HG03565 (cell line): ENCODE data around the gene SLN.
"Not testable (repeated sequence)": the region's sequence is repeated elsewhere in the genome, so short reads cannot be mapped to it uniquely, and the experiment has no call there.

Experiments used
- ATAC-seq: cut with Tn5 transposase; IDR thresholded peaks from one replicate; pipeline ENCODE4 v1.9.1; 2021; ENCODE audit warnings: mild to moderate bottlenecking, moderate library complexity; ENCODE audit not compliant: unreplicated experiment

SLN gene

GRCh38 chr11:107711861-107712755 lies at the start of gene SLN:
TSS of gene SLN (minus strand) at chr11:107712056.
- no peak for ATAC-seq

- not testable (repeated sequence) for ATAC-seq
Observed at GRCh38 chr11:107758719-107759355, 47.0 kb upstream of the SLN start.

- ATAC-seq = no peak
Observed at GRCh38 chr11:107757661-107758060, 45.8 kb upstream of the SLN start.

- ATAC-seq = no peak
Observed at GRCh38 chr11:107756553-107756952, 44.7 kb upstream of the SLN start.

GRCh38 chr11:107752949-107753822 lies 41.3 kb upstream of the SLN start:
- ATAC-seq = no peak

GRCh38 chr11:107752508-107752907 lies 40.7 kb upstream of the SLN start:
- no peak for ATAC-seq

DNA sequence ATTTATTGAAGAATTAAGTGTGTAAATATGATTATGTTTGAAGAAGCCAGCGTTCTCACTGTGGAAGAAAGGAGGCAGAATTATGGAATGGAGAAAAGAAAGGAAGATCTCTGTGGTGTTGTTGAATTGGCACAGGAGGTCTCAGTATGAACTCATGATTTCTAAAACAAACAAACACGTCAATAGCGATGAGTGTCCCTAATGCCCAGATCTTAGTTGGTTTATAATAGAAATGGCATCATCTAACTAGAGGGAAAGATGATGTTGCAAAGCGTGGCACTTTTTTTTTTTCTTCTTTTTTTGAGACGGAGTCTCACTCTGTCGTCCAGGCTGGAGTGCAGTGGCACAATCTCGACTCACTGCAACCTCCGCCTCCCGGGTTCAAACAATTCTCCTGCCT lies 39.2 kb upstream of the SLN start:
- no peak for ATAC-seq

GRCh38 chr11:107750313-107750712 lies 38.5 kb upstream of the SLN start:
- ATAC-seq = no peak

DNA sequence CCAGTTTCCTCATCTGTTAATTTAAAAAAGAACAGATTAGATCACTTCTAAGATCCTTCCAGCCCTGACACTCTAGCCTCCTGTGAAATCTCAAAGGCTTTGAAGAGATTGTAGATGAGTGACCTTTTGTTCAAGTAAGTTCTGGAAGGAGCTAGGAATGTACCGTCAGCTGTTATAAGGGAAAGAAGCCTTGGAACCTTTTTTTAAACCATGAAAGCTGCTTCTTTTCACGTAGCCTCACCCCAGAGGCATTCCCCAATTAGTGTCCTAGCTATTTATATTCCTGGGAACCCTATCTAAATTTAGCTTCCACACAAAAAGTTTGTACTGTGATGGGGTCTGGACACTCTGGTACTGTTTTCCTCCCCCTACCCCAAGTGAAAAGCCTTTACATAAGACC lies 35.8 kb upstream of the SLN start:
- ATAC-seq = no peak

DNA sequence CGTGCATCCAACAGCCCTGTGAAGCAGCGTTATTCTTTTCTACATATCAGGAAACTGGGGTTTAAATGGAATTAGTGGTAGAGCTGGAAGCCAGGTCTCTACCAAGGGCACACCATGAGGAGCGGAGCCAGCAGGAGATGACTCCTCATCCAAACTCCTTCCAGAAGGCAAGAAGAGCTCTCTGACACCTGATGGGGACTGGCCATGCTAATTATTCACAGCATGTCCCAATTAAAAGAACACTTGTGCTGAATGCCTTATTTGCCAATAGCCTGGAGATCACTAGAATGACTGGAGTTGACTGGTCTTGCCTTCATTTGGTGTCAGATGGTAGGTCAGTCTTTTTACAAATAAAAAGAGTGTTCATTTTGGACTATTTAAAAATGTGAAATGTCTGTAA lies 32.9 kb upstream of the SLN start:
- no peak for ATAC-seq

DNA sequence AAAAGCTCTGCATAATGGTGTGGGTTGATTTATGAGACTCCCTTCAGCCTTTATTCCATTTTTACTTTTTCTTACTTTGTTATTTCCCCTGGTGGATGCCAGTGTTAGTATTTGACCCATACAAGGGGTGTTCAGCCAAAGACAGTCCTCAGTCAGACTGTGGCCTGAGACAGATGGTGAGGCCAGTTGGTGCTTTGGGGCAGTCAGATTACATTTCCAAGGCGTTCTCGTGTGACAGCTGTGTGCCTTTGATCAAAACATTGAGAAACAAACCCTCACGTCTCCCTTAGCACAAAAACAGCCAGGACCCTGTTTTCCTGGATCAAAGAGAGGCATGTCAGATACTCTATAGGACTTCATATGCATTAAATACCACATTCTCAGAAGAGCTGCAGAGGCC lies 31.3 kb upstream of the SLN start:
- no peak for ATAC-seq

DNA sequence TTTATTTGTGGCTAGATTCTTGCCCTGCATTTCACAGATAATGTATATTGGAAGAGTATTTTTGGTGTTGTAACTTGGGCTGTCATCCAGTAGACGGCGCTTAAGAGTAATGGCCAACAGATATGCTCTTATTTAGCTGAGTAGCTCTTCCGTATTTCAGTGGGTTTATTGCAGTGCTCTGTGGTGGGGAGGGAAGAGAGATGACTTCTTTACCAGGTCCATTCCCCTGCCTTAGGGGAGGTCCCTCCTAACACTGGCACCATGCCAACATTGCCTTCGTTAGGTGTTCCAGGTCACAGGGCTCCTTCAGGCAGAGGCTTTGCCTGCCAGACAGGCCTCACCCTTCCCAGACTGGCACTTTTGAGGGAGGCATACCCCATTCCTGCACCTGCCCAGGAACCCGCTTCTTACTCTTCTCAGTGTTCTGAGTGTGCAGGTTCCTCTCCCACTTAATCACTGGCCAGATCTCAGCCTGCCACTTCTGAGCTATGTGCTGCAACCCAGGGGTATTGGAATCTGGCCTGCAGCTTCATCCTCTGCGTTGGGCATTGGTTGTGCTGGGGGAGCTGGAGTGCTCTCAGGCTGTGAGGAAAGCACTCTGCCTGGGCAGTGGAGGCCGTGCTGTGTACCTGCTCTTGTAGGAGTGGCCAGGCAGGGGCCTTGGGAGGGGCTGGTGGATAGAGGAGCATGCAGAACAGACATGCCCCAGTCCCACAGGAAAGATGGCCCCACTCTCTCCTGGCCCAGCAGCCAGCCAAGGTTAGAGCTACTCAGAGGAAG lies 29.4 kb upstream of the SLN start:
- ATAC-seq = peak; percentile 93

- ATAC-seq = no peak
Observed at GRCh38 chr11:107740271-107740670, 28.4 kb upstream of the SLN start.

DNA sequence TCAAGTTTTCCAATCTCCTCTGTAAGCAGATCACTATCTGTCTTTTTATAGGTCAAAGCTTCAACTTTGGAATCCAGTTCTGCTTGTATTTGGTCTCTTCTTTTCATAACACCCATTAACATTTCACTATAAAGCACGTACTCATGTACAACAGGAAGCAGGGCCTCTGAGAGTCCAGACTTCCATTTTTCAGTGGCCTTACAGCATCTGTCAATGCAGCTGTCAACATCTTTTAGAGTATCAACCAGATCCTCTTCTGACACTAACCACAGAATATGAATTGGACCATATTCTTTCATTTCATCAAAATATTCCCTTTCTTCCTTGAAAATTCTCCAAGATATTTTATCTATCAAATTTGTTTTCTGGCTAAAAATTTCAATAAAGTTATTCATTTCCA lies 24.7 kb upstream of the SLN start:
- ATAC-seq = no peak

GRCh38 chr11:107733518-107733917 lies 21.7 kb upstream of the SLN start:
- ATAC-seq = no peak

DNA sequence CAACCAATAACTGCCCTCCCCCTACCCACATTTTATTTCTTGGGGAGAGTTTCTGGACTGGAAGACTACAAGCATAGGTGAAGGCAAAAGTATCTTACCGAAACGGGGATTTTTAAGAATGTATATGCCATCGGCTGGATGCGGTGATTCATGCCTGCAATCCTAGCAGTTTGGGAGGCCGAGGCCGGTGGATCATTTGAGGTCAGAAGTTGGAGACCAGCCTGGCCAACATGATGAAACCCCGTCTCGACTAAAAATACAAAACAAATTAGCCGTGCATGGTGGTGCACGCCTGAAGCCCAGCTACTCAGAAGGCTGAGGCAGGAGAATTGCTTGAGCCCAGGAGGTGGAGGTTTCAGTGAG lies 20.8 kb upstream of the SLN start:
- no peak for ATAC-seq

GRCh38 chr11:107731941-107732688 lies 20.3 kb upstream of the SLN start:
- ATAC-seq = peak; percentile 74

- ATAC-seq = no peak
Observed at GRCh38 chr11:107722662-107723061, 10.8 kb upstream of the SLN start.

- no peak for ATAC-seq
Observed at GRCh38 chr11:107721207-107721606, 9.4 kb upstream of the SLN start.

- ATAC-seq = no peak
Observed at GRCh38 chr11:107720303-107720774, 8.5 kb upstream of the SLN start.
